NCI-H510A (cell line): ENCODE results near the gene SPRED1.

Experiments used
- DNase-seq: peaks from one replicate; lab custom pipeline; 2025; lab: John Stamatoyannopoulos, UW

SPRED1 gene

GRCh38 chr15:38281031-38281430, 28.4 kb downstream of the SPRED1 start:
- no peak for DNase-seq

DNA sequence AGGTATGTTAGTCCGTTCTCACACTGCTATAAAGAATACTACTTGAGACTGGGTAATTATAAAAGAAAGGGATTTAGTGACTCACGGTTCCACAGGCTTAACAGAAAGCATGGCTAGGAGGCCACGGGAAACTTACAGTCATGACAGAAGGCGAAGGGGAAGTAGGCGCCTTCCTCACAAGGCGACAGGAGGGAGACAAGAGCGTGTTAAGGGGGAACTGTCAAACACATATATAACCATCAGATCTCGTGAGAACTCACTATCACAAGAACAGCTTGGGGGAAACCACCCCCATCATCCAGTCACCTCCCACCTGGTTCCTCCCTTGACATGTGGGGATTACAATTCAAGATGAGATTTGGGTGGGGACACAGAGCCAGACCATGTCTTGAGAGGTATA, 30.4 kb downstream of the SPRED1 start:
- no peak for DNase-seq

GRCh38 chr15:38285456-38285855, 32.8 kb downstream of the SPRED1 start:
- no peak for DNase-seq

DNA sequence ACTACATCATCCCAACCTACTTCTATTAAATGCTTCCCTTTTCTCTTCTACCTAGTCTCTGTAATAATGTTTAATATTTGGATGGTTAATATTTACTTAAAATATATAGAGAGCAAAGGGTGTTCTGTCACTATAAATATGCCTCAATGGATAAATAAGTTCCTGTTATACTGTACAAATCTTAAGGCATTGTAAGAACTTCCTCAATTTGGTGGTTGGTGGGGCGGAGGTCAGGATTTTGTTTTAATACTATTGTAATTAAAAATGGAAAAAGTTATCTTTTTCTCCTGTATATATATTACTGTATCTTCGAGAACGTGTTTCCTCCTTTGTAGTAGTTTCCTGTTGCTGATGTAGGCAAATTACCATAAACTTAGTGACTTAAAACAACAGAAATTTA, 41.5 kb downstream of the SPRED1 start:
- no peak for DNase-seq

GRCh38 chr15:38297623-38298388, 45.2 kb downstream of the SPRED1 start:
- DNase-seq, result no peak

- no peak for DNase-seq
Observed at GRCh38 chr15:38299216-38299615, 46.6 kb downstream of the SPRED1 start.

DNA sequence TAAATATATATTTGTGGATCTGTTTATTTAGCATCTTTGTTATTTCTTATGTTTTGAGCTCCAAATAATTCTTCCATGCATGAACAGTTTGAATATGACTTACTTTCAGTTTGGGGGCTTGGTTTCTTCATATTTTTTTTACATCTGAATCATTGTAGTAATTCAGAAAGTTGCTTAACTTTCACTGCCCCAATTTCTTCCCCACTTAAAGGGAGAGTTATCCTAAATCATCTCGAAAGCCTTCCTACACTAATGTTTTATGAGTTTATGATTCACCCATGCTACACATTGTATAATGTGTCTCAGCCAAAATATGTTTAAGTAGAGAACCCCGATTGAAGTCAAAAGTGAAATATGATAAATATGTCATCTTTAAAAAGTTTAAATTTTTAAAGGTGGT, 47.8 kb downstream of the SPRED1 start:
- no peak for DNase-seq

- no peak for DNase-seq
Observed at GRCh38 chr15:38304481-38304880, 51.8 kb downstream of the SPRED1 start.

GRCh38 chr15:38307251-38307650, 54.6 kb downstream of the SPRED1 start:
- no peak for DNase-seq

GRCh38 chr15:38307861-38308641, 55.4 kb downstream of the SPRED1 start:
- DNase-seq, result no peak

- DNase-seq, result no peak
Observed at GRCh38 chr15:38308797-38309196, 56.2 kb downstream of the SPRED1 start.

GRCh38 chr15:38312190-38312589, 59.6 kb downstream of the SPRED1 start:
- no peak for DNase-seq

- no peak for DNase-seq
Observed at GRCh38 chr15:38316311-38316710, 63.7 kb downstream of the SPRED1 start.

DNA sequence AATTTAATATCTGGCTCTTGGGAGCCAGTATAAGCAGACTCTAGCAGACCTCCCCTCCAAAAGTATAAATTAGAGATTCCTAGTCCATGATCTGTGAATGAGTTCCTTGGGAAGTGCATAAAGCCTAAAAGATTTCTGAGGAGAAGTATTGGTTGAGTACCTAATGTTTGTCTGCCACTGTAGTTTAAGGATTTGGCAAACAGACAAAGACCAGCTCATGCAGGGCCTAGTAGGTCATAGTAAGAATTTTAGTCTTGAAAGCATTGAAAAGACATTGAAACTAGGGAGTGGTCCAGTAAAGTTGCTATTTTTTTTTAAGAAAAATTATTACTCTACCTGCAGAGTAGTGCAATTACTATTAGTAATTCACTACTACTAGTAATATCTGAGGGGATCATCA, 67.5 kb downstream of the SPRED1 start:
- no peak for DNase-seq

DNA sequence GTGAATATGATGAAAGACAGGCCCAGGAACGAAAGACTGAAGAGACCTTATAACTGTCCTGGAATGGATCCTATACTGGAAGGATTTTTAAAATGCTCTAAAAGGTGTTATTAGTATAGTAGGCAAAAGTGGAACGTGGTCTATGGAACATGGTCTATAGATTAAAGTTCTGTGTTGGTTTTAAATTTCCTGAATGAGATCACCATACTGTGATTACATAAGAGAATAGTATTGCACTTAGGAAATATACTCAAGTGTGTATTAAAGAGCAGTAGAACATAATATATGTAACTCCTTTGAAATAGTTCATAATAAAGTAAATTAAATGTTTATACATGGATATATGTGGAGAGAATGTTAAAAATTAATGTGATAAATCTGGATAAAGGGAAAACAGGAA, 68.2 kb downstream of the SPRED1 start:
- DNase-seq, result no peak

- no peak for DNase-seq
Observed at GRCh38 chr15:38323895-38324294, 71.3 kb downstream of the SPRED1 start.

DNA sequence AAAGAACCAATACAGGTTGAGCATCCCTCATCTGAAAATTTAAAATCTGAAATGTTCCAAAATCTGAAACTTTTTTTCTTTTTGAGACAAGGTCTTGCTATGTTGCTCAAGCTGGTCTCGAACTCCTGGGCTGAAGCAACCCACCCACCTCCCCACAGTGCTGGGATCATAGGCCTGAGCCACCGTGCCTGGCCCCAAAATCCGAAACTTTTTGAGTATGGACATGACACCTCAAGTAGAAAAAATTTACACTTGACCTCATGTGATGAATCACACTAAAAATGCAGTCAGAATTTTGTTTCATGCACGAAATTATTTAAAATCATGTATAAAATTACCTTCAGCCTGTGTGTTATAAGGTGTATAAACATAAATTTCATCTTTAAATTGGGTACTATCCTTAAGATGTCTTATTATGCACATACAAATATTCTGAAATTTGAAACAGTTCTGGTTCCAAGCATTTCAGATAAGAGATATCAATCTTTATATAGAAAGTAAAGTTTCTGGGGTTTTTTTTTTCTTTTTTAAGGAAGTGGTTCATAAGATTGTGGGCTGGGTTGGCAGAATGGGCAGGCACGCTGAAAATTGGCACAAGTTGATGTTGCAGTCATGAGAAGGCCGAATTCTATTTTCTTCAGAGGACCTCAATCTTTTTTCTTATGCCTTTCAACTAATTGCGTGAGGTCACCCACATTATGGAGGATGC, 72.5 kb downstream of the SPRED1 start:
- DNase-seq, result no peak

- DNase-seq, result no peak
Observed at GRCh38 chr15:38325648-38325990, 73.0 kb downstream of the SPRED1 start.

DNA sequence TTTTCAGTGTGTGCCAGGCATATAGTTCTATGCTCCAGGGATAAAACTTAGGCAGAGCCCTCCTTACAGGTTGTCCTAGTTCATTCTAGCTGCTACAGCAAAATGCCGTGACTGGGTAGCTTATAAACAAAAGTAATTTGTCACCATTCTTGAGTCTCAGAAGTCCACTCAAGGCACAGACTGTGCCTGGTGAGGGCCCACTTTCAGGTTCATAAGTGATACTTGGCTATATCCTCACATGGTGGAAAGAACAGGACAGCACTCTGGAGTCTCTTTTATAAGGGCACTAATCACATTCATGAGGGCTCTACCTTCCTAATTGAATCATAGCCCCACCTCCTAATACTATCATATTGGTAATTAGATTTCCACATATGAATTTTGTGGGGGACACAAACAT, 80.1 kb downstream of the SPRED1 start:
- DNase-seq, result no peak

DNA sequence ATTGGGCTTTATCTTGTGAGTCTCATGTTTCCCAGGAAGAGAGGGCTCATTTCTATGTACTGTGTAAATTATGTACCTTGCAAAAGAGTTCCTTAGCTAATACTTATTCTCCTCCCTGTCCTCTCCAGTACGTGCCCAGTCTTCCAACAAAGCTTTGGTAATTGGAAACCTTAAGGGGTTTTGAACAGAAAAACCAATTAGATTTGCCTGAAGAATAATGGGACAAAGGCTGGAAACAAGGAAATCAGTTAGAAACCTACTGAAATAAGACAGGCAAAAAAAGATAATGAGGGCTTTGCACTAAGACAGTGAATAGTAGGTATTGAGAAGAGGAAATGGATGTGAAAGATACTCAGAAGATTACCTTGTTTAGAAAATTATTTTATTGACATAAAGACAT, 82.5 kb downstream of the SPRED1 start:
- no peak for DNase-seq

- DNase-seq, result no peak
Observed at GRCh38 chr15:38344351-38344750, 91.7 kb downstream of the SPRED1 start.

DNA sequence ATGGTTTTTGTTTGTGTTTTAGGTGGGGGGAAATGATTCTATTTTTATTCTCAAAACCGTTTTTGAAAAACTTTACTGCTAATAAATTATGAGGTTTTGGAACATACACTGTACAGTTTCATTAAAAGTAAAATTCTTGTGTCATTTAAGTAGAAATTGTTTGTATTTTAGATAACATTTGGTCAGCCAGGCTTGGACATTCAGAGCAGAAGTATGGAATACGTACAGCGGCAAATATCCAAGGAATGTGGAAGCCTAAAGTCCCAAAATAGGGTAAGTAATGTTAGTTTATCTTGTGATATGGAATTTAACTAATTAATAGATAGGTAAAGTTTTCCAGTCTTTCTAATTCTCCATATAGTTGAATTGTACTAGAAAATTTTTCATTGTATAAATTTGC, 96.6 kb downstream of the SPRED1 start:
- DNase-seq, result no peak

- DNase-seq, result no peak
Observed at GRCh38 chr15:38351466-38351865, 98.8 kb downstream of the SPRED1 start.
